Karpas-422 (cell line): ENCODE results near the gene PIK3R2. TPM values are rescaled to one million over a fixed set of nuclear protein-coding genes. Genes with fewer than 3 reads are reported as not detected.

Source experiments
- small RNA-seq: library from RNA; depleted of rRNA; stranded (forward); fragments of <200 nt; gene quantifications from one replicate; pipeline ENCODE3, GENCODE V24; 2014
- total RNA-seq: library from RNA; depleted of rRNA; stranded (reverse); fragments of >200 nt; shearing (Covaris generic); gene quantifications from 2 replicates; pipeline ENCODE4 v1.2.3, GENCODE V29; 2014; ENCODE audit warnings: low replicate concordance; rRNA removed

PIK3R2 gene
- total RNA-seq, 1 experiment from 2014 or later, result 5.1 TPM

Small RNAs within 50 kb of the gene (small RNA-seq; reads per million reads assigned to genes)
- gene IFI30, result 0.12 reads per million

Other genes starting within 250 kb of the PIK3R2 start
- 13.9 and 51.6 TPM in 2 replicates for gene CCDC124, start 220.1 kb upstream of the PIK3R2 start, total RNA-seq
- gene KCNN1, start 186.1 kb upstream of the PIK3R2 start, total RNA-seq, result not detected in 2 replicates
- 12.3 and 46.8 TPM in 2 replicates for gene ARRDC2, start 145.0 kb upstream of the PIK3R2 start, total RNA-seq
- 6.1 and 9.6 TPM in 2 replicates for gene IL12RB1, start 66.2 kb upstream of the PIK3R2 start, total RNA-seq
- 7.7 and 17.9 TPM in 2 replicates for gene MAST3, start 55.4 kb upstream of the PIK3R2 start, total RNA-seq
- gene IFI30, start 20.6 kb downstream of the PIK3R2 start, total RNA-seq, result 256 and 416 TPM in 2 replicates
- gene MPV17L2, start 40.1 kb downstream of the PIK3R2 start, total RNA-seq, result 17.0 and 24.2 TPM in 2 replicates
- 2.5 and 6.2 TPM in 2 replicates for gene RAB3A, start 50.9 kb downstream of the PIK3R2 start, total RNA-seq
- not detected in 2 replicates for gene PDE4C, start 73.3 kb downstream of the PIK3R2 start, total RNA-seq
- gene IQCN, start 121.3 kb downstream of the PIK3R2 start, total RNA-seq, result 0.37 and 0.87 TPM in 2 replicates
- 69.5 and 274 TPM in 2 replicates for gene JUND, start 128.5 kb downstream of the PIK3R2 start, total RNA-seq
- 198 and 359 TPM in 2 replicates for gene LSM4, start 169.9 kb downstream of the PIK3R2 start, total RNA-seq
- gene PGPEP1, start 187.4 kb downstream of the PIK3R2 start, total RNA-seq, result 10.7 and 13.6 TPM in 2 replicates
- gene GDF15, start 233.0 kb downstream of the PIK3R2 start, total RNA-seq, result 0.97 TPM in 1 of 2 replicates, not detected in the other
- gene LRRC25, start 244.5 kb downstream of the PIK3R2 start, total RNA-seq, result 1.6 and 2.2 TPM in 2 replicates